Memory B cell (primary cell): Measurements from ENCODE around the gene VPS39.

Experiments used
- ATAC-seq: fragments of 150-1000 bp; cut with Tn5 transposase; 2 replicates; pipeline ENCODE4 v1.10.0; 2021; ENCODE audit warnings: low read depth, mild to moderate bottlenecking, moderate library complexity
- DNase-seq, 2 donors: peaks; one replicate each; pipeline ENCODE4 v3.0.0; 2022; ENCODE audit warnings: low spot score in 2 of 2
- H3K27ac Mint-ChIP-seq: one replicate; pipeline ENCODE4 v1.8.0; 2022; ENCODE audit warnings: mild to moderate bottlenecking, moderate library complexity, mixed read lengths
- H3K27me3 Mint-ChIP-seq: one replicate; pipeline ENCODE4 v1.8.0; 2022; ENCODE audit warnings: mixed read lengths
- H3K36me3 Mint-ChIP-seq: one replicate; pipeline ENCODE4 v1.8.0; 2022; ENCODE audit warnings: mild to moderate bottlenecking, mixed read lengths
- H3K4me1 Mint-ChIP-seq: one replicate; pipeline ENCODE4 v1.8.0; 2022; ENCODE audit warnings: mixed read lengths
- H3K4me3 Mint-ChIP-seq: one replicate; pipeline ENCODE4 v1.8.0; 2022; ENCODE audit warnings: mild to moderate bottlenecking, moderate library complexity, mixed read lengths
- H3K9me3 Mint-ChIP-seq: one replicate; pipeline ENCODE4 v1.8.0; 2022; ENCODE audit warnings: mixed read lengths

Gene VPS39

DNA sequence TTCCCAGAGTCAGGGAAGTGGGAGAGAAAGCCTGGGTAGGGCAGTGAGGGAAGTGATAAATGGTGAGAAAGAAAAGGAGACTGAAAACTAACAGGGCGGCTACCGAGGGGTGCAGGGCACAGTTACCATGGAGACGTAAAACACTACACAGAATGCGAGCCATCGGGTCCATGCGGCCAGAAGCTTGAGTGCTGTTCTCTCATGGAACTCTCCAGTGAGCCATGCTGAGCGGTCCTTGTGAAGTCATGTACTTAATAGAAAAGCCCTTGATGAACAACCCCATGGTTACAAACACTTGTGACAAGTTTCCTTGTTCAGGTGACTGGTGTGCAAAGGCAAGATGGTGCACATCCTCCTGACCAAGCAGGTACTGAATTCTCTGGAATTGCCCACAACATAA lies 48.0 kb downstream of the VPS39 start:
- Mint-ChIP-seq H3K27me3 (no peaks in the 10 kb centered on the region), H3K4me3 (no peak overlapping the region), H3K36me3 (peaks cover 35% of the 10 kb centered on the region), H3K9me3 (no peaks in the 10 kb centered on the region), H3K4me1 (no peaks in the 10 kb centered on the region), H3K27ac (peak overlapping the region; percentile 16)
- DNase-seq: no peak
- ATAC-seq: no peak

- Mint-ChIP-seq H3K27me3 (no peaks in the 10 kb centered on the region), H3K27ac (no peak overlapping the region), H3K36me3 (peaks cover 33% of the 10 kb centered on the region), H3K4me1 (no peaks in the 10 kb centered on the region), H3K4me3 (no peak overlapping the region), H3K9me3 (no peaks in the 10 kb centered on the region)
- ATAC-seq (no peak), DNase-seq (no peak)
Measured at GRCh38 chr15:42159381-42160015, 48.6 kb downstream of the VPS39 start.

GRCh38 chr15:42158941-42159340 lies 49.2 kb downstream of the VPS39 start:
- ATAC-seq: no peak
- peak overlapping the region; percentile 11 for H3K27ac Mint-ChIP-seq

DNA sequence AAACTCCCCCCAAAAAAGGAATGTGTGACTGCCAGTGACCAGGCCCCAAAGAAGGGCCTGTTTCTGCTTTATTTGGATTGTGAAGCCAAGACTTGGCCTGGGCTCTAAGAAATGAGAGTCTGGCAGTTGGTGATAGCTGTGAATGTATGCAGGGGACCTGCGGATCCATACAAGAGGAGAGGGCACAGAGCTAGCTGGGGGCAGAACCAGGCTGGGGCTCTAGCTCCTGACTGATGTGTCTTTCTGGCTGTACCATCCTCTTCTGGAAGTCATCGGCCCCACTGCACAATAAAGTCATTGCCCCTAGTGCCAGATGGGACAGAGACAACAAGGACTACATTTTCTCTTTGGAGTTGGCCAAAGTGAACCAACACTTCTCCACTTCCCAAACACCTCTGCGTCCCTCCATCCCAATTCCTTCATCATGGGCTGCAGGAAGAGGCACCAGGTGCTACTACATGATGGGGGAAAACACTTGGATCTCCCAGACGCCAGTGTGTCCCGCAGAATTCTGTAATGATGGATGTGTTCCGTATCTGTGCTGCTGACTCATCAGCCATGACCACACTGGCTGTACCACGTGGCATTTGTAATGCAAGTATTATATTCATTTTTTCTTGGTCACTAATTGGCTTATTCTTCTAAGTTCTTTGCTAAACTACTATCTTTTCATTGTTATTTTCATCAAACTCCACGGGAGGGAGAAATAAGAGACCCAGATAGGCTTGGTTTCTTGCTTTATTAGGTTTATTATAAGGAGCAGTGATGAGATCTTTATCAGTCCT lies 49.9 kb downstream of the VPS39 start:
- ATAC-seq: no peak
- DNase-seq: no peak
- H3K9me3 Mint-ChIP-seq: no peaks in the 10 kb centered on the region
- H3K36me3 Mint-ChIP-seq: peaks cover 26% of the 10 kb centered on the region
- H3K4me1 Mint-ChIP-seq: no peaks in the 10 kb centered on the region
- no peaks in the 10 kb centered on the region for H3K27me3 Mint-ChIP-seq
- H3K27ac Mint-ChIP-seq: peak overlapping the region; percentile 11
- no peak overlapping the region for H3K4me3 Mint-ChIP-seq

More at GRCh38 chr15:42158941-42159340, 49.2 kb downstream of the VPS39 start:
- no peak overlapping the region for H3K4me3 Mint-ChIP-seq
- peaks cover 31% of the 10 kb centered on the region for H3K36me3 Mint-ChIP-seq
- DNase-seq: no peak
- H3K9me3 Mint-ChIP-seq: no peaks in the 10 kb centered on the region
- no peaks in the 10 kb centered on the region for H3K27me3 Mint-ChIP-seq
- H3K4me1 Mint-ChIP-seq: no peaks in the 10 kb centered on the region

DNA sequence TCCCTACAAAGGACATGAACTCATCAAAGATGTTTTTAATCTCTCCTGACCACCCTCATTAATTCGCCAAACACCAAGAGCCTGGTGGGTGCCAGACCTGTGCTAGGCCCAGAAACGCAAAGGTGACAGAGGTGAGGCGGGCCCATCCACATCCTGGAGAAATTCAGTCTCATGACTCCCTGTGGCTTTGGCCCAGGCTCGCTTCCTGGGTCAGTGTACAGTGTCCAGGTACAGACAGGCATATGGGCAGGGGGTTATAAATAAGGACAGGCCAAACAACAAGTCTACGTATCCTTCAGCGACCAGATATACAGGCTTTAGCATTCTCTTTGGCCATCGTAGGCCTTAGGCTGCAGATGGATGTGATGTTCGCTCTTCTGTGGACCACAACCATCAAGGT lies 50.7 kb downstream of the VPS39 start:
- Mint-ChIP-seq H3K4me3 (no peak overlapping the region), H3K9me3 (no peaks in the 10 kb centered on the region), H3K4me1 (no peaks in the 10 kb centered on the region), H3K27ac (no peak overlapping the region), H3K27me3 (no peaks in the 10 kb centered on the region), H3K36me3 (peaks cover 22% of the 10 kb centered on the region)
- DNase-seq: no peak
- no peak for ATAC-seq

DNA sequence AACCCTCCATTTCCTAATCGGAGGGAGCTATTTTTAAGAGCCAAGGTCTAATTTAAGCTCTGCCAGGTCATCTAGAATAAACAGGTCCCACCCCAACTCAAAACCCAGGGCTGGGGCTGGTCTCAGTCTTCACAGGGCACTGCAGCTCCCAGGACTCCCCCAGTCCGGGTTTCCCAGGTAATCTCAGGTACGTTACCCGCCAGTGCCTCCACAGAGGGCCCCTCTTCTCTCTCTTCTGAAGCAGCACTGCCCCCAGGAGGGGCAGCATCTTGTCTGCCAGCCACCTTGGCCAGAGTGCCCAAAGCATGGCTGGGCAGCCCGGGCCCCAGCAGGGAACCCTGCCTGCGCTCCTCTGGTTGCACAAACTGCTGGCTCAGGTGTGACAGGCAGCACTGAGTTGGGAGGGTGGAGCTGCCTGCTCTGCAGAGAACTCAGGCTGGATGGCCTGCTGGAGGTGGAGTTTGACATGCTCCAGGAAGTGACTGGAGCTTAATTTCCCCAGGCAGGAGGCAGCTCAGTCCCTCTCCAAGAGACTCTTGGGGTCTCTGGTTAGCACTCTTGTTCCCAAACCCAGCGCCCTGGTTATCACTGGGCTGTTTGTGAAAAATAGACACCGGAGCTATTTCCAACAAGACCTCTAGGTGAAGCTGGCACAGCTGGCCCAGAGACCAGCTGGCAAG lies 51.7 kb downstream of the VPS39 start, which contains the start of gene PLA2G4F:
TSS of gene PLA2G4F (minus strand) at position 394 of the 680 bp plus-strand sequence. CDS start at position 307, 87 bp downstream.
- Mint-ChIP-seq H3K27me3 (no peaks in the 10 kb centered on the region), H3K4me3 (no peak within 1 kb of the TSS), H3K9me3 (no peaks in the 10 kb centered on the region), H3K4me1 (no peaks in the 10 kb centered on the region), H3K36me3 (peaks cover 12% of the 10 kb centered on the region), H3K27ac (no peak within 1 kb of the TSS)
- ATAC-seq (no peak), DNase-seq (no peak)

DNA sequence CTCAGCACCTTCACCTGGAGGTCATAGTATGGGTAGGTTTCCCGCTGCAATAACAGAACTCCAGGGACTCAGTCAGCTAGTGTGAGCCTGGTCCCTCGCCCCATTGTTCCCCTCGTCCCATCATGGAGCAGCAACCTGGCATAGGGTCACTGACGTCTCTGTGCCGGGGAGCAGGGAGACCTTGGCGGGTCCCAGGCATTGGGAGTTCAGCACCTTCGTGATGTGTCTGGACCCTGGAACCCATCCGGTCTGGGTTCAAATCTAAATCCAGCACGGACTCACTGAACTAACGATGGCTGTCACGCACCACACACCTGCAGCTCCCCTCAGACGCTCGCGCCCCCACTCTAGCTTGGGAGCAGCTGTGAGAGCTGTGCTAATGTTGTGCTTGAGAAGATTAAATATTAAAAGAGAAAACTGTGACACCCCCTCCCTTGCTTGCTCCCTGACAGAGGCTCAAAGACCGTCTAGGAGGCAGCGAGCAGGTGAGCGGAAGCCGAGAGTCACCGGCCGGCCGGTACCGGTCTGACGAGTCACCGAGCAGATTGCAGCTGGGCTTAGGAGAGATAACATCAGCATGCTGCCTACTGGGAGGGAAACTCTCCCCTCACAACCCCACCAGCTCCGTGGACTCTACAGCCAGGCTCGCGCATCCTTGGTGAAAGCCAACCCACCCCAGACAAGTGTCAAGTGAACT lies 52.4 kb downstream of the VPS39 start:
- Mint-ChIP-seq H3K27me3 (no peaks in the 10 kb centered on the region), H3K27ac (no peak overlapping the region), H3K4me1 (no peaks in the 10 kb centered on the region), H3K4me3 (no peak overlapping the region), H3K36me3 (peaks cover 10% of the 10 kb centered on the region), H3K9me3 (no peaks in the 10 kb centered on the region)
- ATAC-seq: no peak
- no peak for DNase-seq

DNA sequence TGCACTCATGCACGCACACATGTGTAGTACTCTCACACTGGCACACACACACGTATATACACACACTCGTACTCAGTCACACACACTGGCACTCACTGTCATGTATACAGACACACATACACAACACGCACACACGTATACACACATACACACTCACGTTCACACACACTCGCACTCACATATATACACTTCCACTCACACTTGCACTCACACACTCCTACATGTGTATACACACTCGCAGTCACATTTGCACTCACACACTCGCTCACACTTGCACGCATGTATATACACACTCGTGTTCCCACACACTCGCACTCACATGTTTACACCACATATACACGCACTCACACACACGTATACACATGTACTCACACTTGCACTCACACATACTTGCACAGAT lies 53.1 kb downstream of the VPS39 start:
- H3K27ac Mint-ChIP-seq: no peak overlapping the region
- H3K4me1 Mint-ChIP-seq: no peaks in the 10 kb centered on the region
- H3K27me3 Mint-ChIP-seq: no peaks in the 10 kb centered on the region
- H3K4me3 Mint-ChIP-seq: no peak overlapping the region
- H3K9me3 Mint-ChIP-seq: no peaks in the 10 kb centered on the region
- peaks cover 9% of the 10 kb centered on the region for H3K36me3 Mint-ChIP-seq
- no peak for DNase-seq
- no peak for ATAC-seq

GRCh38 chr15:42154212-42154941 lies 53.7 kb downstream of the VPS39 start:
- Mint-ChIP-seq H3K27me3 (no peaks in the 10 kb centered on the region), H3K4me3 (no peak overlapping the region), H3K4me1 (no peaks in the 10 kb centered on the region), H3K27ac (no peak overlapping the region), H3K9me3 (no peaks in the 10 kb centered on the region), H3K36me3 (peaks cover 3% of the 10 kb centered on the region)
- ATAC-seq (no peak), DNase-seq (no peak)

GRCh38 chr15:42153874-42154211 lies 54.3 kb downstream of the VPS39 start:
- H3K9me3 Mint-ChIP-seq: no peaks in the 10 kb centered on the region
- no peak overlapping the region for H3K4me3 Mint-ChIP-seq
- peaks cover 3% of the 10 kb centered on the region for H3K27me3 Mint-ChIP-seq
- ATAC-seq (no peak), DNase-seq (no peak)
- peaks cover 3% of the 10 kb centered on the region for H3K36me3 Mint-ChIP-seq
- H3K4me1 Mint-ChIP-seq: no peaks in the 10 kb centered on the region
- no peak overlapping the region for H3K27ac Mint-ChIP-seq

- no peak overlapping the region for H3K4me3 Mint-ChIP-seq
- ATAC-seq: no peak
- no peaks in the 10 kb centered on the region for H3K4me1 Mint-ChIP-seq
- no peaks in the 10 kb centered on the region for H3K36me3 Mint-ChIP-seq
- peaks cover 4% of the 10 kb centered on the region for H3K27me3 Mint-ChIP-seq
- H3K9me3 Mint-ChIP-seq: no peaks in the 10 kb centered on the region
- DNase-seq: no peak
- no peak overlapping the region for H3K27ac Mint-ChIP-seq
Measured at GRCh38 chr15:42152921-42153698, 55.0 kb downstream of the VPS39 start.

GRCh38 chr15:42152196-42152920 lies 55.7 kb downstream of the VPS39 start:
- H3K27ac Mint-ChIP-seq: no peak overlapping the region
- no peaks in the 10 kb centered on the region for H3K4me1 Mint-ChIP-seq
- no peak overlapping the region for H3K4me3 Mint-ChIP-seq
- H3K36me3 Mint-ChIP-seq: no peaks in the 10 kb centered on the region
- DNase-seq (no peak), ATAC-seq (no peak)
- peaks cover 4% of the 10 kb centered on the region for H3K27me3 Mint-ChIP-seq
- H3K9me3 Mint-ChIP-seq: no peaks in the 10 kb centered on the region
